Prostate gland (tissue), 2 donors: Measurements from ENCODE around the gene DCAF11. TPM values are rescaled to one million over a fixed set of nuclear protein-coding genes. Genes with fewer than 3 reads are reported as not detected.

Experiments
- DNase-seq: peaks from one replicate; pipeline ENCODE4 v3.0.0-alpha.2; 2019; ENCODE audit warnings: low spot score
- H3K27ac ChIP-seq, 2 donors: fragments of 200-600 bp; sonication (generic); 2 replicates each; pipeline ENCODE4 v1.5.1; 2017 to 2019
- H3K27me3 ChIP-seq: fragments of 200-600 bp; sonication (generic); replicated peaks from 2 replicates; pipeline ENCODE4 v1.5.1; 2019; ENCODE audit not compliant: insufficient read depth
- H3K36me3 ChIP-seq, 2 donors: fragments of 200-600 bp; sonication (generic); 1 replicate in 1 of 2; 2 replicates in 1 of 2; pipeline versions ENCODE4 v1.5.1 to v1.8.1; 2017 to 2019
- H3K4me1 ChIP-seq: fragments of 200-600 bp; sonication (generic); replicated peaks from 2 replicates; pipeline ENCODE4 v1.5.1; 2019
- H3K4me3 ChIP-seq, 2 donors: fragments of 200-600 bp; sonication (generic); 2 replicates each; pipeline ENCODE4 v1.5.1; 2017 to 2019
- H3K9me3 ChIP-seq: fragments of 200-600 bp; sonication (generic); 2 replicates; pipeline ENCODE4 v1.5.1; 2017
- POLR2A ChIP-seq: fragments of 450-650 bp; IDR thresholded peaks from one replicate; pipeline ENCODE4 v1.6.1; 2016; ENCODE audit warnings: antibody characterized with exemption, mild to moderate bottlenecking
- POLR2AphosphoS5 ChIP-seq: sonication (generic); formaldehyde crosslinking; IDR thresholded peaks from one replicate; pipeline ENCODE4 v1.6.1; 2017; ENCODE audit warnings: antibody characterized with exemption
- WGBS: methylation state at CpG from one replicate; pipeline ENCODE4 v1.1.5; 2018; 5-methylcytosine and 5-hydroxymethylcytosine counted together
- intact Hi-C: fragments of 100-400 bp; cut with DNase I; formaldehyde crosslinking; loops from one replicate; pipeline ENCODE4 v1.14.2; 2022
- total RNA-seq, 2 donors: library from RNA; depleted of rRNA; stranded (reverse); fragments of >200 nt; gene quantifications; one replicate each; pipeline ENCODE4 v1.1.0, GENCODE V29; 2016
- TF ChIP-seq, protein P1 (sequence below), 4 experiments: fragments of 200-600 bp in 2 of 4; fragments of 450-650 bp in 2 of 4; sonication (generic) in 2 of 4; IDR thresholded peaks; 1 replicate in 3 of 4; 2 replicates in 1 of 4; pipeline ENCODE4 v1.5.1; 2016 to 2019; ENCODE audit warnings: antibody characterized with exemption in 4 of 4, mild to moderate bottlenecking in 2 of 4, moderate library complexity in 2 of 4

The DCAF11 gene
- total RNA-seq, 2 donors from 2014 or later = 111 to 115 TPM

DNA sequence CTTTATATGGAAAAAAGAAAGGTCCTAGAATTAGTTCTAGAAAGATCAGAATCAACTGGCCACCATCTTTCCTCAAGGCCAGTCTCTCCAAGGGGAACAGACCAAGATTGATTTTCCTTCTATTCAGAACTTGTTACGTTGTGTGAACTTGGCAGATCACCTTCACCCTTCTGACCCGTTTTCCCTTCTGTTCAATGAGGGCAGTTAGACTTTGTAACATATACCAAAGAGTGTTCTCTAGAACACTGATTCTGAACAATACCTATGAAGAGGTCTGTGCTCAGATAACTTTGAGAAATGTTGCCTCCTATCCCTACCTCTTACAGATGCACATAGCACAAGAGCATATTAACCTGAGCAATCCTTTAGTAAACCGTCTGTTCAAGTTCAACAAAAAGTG is 31.1 kb upstream of the DCAF11 start:
- H3K27me3 ChIP-seq = no peaks in the 10 kb centered on the region
- H3K4me3 ChIP-seq = no peak overlapping the region
- intact Hi-C loops = no loop called here
- TF ChIP-seq, protein P1, sequence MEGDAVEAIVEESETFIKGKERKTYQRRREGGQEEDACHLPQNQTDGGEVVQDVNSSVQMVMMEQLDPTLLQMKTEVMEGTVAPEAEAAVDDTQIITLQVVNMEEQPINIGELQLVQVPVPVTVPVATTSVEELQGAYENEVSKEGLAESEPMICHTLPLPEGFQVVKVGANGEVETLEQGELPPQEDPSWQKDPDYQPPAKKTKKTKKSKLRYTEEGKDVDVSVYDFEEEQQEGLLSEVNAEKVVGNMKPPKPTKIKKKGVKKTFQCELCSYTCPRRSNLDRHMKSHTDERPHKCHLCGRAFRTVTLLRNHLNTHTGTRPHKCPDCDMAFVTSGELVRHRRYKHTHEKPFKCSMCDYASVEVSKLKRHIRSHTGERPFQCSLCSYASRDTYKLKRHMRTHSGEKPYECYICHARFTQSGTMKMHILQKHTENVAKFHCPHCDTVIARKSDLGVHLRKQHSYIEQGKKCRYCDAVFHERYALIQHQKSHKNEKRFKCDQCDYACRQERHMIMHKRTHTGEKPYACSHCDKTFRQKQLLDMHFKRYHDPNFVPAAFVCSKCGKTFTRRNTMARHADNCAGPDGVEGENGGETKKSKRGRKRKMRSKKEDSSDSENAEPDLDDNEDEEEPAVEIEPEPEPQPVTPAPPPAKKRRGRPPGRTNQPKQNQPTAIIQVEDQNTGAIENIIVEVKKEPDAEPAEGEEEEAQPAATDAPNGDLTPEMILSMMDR (IDR thresholded peaks at IDR 0.05) = no peak
- DNase-seq = no peak
- H3K9me3 ChIP-seq = no peaks in the 10 kb centered on the region
- H3K36me3 ChIP-seq = no peaks in the 10 kb centered on the region
- H3K27ac ChIP-seq = no peak overlapping the region
- WGBS = 90% methylated on average over 3 of the region's 3 CpGs
- H3K4me1 ChIP-seq = peaks cover 4% of the 10 kb centered on the region

DNA sequence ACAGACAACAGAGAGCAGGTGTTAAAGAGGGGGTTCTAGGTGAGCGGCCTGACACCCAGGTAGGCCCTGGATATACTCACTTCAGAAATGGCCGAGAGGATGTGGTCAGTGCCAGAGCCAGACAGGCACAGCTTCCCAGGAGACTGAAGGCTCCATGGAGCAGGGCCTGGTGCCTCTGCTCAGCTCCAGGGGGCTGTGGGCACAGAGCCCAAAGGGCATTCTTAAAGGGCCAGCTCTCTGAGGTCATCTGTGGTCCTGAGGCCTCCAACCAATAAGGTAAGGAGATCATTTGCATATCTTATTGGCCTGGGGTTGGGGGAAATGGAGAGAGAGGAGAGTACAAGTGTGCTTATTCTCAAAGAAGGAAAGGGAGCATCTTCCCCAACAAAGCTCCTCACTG is 30.1 kb upstream of the DCAF11 start:
- H3K27me3 ChIP-seq = no peaks in the 10 kb centered on the region
- H3K4me1 ChIP-seq = peaks cover 4% of the 10 kb centered on the region
- H3K9me3 ChIP-seq = no peaks in the 10 kb centered on the region
- intact Hi-C loops = no loop called here
- no peak overlapping the region for H3K27ac ChIP-seq
- no peaks in the 10 kb centered on the region for H3K36me3 ChIP-seq
- 100% methylated on average over 2 of the region's 2 CpGs for WGBS
- TF ChIP-seq POLR2AphosphoS5 (no peak), POLR2A (no peak)
- TF ChIP-seq, protein P1 (IDR thresholded peaks at IDR 0.05) = no peak
- DNase-seq = no peak
- no peak overlapping the region for H3K4me3 ChIP-seq

DNA sequence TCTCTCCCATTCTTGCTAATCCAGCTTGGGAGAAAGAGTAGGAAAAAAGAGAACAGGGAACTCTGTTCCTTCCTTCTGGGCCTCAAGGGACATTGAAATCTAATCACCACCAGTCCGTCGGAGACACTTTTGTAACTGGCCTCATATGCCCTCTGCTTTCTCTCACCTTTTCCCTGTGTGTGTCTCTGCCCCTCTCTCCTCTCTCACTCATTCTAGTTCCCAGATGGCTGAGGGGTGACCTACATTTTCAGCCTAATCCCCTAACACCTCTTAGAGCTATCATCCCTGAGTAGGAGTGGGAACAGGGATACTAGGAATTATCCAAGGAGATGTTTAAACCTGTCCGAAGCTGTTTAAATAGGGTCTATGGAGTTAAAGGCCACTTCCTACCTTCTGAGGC is 29.4 kb upstream of the DCAF11 start:
- H3K9me3 ChIP-seq = no peaks in the 10 kb centered on the region
- H3K4me3 ChIP-seq = no peak overlapping the region
- TF ChIP-seq POLR2AphosphoS5 = no peak
- no peak for TF ChIP-seq POLR2A
- TF ChIP-seq, protein P1 (IDR thresholded peaks at IDR 0.05) = no peak
- no peak overlapping the region for H3K27ac ChIP-seq
- DNase-seq = no peak
- H3K4me1 ChIP-seq = peaks cover 4% of the 10 kb centered on the region
- no peaks in the 10 kb centered on the region for H3K36me3 ChIP-seq
- intact Hi-C loops = no loop called here
- H3K27me3 ChIP-seq = no peaks in the 10 kb centered on the region
- WGBS = 95% methylated on average over 3 of the region's 3 CpGs

- intact Hi-C loops = no loop called here
- TF ChIP-seq POLR2A (no peak), POLR2AphosphoS5 (no peak)
- TF ChIP-seq, protein P1 (IDR thresholded peaks at IDR 0.05) = no peak
- Histone ChIP-seq H3K4me3 (no peak overlapping the region), H3K9me3 (no peaks in the 10 kb centered on the region), H3K36me3 (no peaks in the 10 kb centered on the region), H3K27me3 (no peaks in the 10 kb centered on the region), H3K4me1 (no peaks in the 10 kb centered on the region), H3K27ac (no peak overlapping the region)
- DNase-seq = no peak
- 64% methylated on average over 3 of the region's 3 CpGs for WGBS
These were observed 28.2 kb upstream of the DCAF11 start for GRCh38 chr14:24086193-24086955.

- no peak for DNase-seq
- intact Hi-C loops = no loop called here
These were observed 27.6 kb upstream of the DCAF11 start for GRCh38 chr14:24087004-24087403.

More at GRCh38 chr14:24087004-24087403, 27.6 kb upstream of the DCAF11 start:
- H3K27me3 ChIP-seq = no peaks in the 10 kb centered on the region
- H3K9me3 ChIP-seq = no peaks in the 10 kb centered on the region
- no peaks in the 10 kb centered on the region for H3K36me3 ChIP-seq
- TF ChIP-seq POLR2A (no peak), POLR2AphosphoS5 (no peak)
- TF ChIP-seq, protein P1 (IDR thresholded peaks at IDR 0.05) = no peak
- H3K4me3 ChIP-seq = no peak overlapping the region
- H3K4me1 ChIP-seq = no peaks in the 10 kb centered on the region
- 97% methylated on average over 1 of the region's 1 CpG for WGBS
- no peak overlapping the region for H3K27ac ChIP-seq
